IPS DF 4.7 (cell line): ENCODE measurements around the gene ADAMTS16.

Source experiments
- DNase-seq: peaks from one replicate; pipeline ENCODE4 v3.0.0-alpha.2; 2013; ENCODE audit warnings: low spot score; ENCODE audit errors: extremely low read depth

ADAMTS16 gene

DNA sequence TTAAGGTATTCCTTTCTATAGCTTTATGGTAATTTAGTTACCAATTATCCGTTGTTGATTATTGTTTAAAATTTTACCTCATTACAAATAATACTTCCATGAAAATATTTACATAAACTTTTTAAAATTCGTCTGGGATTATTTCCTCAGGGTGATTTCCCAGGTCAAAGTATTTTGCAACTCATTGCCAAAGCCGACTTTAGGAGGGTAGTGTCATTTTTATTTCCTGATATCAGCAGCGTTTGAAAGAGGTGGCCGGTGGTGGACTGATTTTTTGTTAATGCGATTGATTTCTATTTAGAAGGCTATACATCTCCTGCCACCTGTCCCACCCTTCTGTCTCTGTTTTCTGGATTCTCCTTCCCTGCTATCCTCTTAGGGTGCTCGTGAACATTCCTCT is 4.3 kb downstream of the ADAMTS16 start:
- no peak for DNase-seq

DNA sequence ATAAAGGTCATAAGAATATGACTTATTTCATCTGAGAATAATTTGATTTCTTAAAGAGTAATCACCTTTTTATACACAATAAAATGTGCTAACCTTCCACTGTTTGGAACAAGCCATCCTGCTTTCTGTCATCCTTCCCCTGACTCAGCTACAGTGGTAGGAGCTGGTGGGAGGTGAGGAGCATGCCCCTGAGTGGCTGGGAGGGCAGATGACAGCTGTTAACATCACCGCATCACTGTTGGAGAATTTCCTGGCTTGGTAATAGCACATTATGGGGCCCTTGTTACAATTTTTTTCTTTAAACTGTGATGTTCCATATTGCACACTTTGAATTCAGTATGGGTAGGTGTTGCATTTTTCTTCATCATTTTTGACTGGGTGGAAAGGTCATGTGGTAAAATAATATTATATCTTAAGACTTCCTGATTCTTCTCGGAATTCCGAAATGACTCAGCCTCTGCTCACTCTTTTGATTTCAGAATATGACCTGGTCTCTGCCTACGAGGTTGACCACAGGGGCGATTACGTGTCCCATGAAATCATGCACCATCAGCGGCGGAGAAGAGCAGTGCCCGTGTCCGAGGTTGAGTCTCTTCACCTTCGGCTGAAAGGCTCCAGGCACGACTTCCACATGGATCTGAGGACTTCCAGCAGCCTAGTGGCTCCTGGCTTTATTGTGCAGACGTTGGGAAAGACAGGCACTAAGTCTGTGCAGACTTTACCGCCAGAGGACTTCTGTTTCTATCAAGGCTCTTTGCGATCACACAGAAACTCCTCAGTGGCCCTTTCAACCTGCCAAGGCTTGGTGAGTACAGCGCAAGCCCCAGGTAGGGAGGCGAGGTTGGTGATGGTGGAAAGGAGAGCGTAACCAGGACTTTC is 5.8 kb downstream of the ADAMTS16 start:
- DNase-seq: no peak

DNA sequence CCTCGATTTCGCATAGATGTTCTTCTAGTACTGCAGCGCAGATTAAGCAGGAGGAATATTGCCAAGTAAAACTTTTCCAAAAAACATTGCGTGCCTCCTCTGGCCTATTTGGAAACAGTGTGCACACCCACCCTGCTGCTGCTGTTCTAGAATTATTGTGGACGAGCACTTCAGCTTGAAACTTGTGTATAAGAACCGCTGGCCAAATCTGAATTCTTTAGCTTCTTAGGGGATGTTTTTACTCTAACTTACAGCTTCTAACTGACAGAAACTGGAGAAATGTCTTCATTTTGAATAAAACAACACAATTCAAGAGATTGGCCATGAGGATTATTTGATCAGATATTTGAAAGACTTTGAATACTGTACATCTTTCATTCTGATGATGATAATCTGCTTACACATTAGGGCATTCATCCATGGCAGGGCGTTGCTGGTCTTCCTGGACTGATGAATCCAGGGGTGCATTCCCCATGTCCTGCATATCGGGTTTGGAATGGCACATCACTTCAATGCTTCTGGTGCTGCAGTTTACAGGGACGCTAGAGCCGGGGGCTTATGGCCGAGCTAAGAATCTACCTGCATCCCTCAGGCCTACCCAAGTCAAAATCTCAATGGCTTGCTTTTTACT is 6.5 kb downstream of the ADAMTS16 start:
- DNase-seq: no peak

DNA sequence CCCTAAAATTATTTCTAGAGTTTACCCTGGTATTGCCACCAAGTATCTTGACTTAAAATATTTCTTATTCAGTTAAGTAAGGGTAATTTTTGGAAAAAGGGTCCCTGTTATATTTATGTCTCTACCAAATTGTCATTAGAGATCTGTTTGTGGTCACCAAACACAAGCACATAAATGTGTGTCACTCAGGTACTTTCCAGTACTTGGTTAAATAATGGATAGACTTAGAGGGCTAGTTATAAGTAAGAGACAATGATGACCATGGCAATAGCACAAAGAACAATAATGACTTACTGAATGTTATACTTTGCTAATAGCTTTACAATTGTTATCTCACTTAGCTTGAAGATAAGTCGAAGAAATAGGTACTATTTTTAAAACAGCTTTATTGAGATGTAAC is 9.0 kb downstream of the ADAMTS16 start:
- DNase-seq: no peak

DNA sequence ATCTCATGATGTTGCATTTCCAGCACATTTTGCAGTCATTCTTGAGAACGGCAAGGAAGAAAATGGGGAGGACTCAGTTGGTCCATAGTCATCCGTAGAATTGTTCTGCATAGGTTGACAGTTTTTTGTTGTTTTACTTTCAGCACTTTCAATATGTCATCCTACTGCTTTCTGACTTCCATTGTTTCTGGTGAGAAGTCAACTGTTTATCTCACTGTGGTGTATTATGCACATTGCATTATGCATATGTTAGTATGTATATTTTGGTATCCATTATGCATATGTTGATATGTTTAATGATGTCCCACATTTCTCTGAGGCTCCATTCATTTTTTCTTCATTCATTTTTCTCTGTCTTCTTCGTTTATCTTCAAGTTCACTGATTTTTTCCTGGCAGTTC is 10.5 kb downstream of the ADAMTS16 start:
- DNase-seq: no peak

DNA sequence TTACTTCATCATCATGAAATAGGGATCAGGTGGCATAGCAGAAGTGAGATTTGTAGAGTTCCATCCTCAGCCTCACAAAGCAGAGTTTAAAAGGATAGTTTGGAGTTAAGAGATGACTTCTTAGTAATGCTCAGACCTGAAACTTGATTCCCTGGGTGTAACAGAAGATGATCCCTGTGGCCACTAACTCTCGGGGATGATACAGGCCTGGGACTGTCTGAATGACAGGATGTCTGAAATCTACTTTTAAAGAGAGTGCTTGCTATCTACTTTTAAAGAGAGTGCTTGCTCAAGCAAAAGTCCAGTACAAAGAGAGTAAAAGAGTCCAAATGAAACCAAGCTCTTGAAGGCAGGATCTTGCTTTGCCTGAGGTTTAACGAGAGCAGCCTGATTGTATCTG is 14.6 kb downstream of the ADAMTS16 start:
- DNase-seq: no peak

DNA sequence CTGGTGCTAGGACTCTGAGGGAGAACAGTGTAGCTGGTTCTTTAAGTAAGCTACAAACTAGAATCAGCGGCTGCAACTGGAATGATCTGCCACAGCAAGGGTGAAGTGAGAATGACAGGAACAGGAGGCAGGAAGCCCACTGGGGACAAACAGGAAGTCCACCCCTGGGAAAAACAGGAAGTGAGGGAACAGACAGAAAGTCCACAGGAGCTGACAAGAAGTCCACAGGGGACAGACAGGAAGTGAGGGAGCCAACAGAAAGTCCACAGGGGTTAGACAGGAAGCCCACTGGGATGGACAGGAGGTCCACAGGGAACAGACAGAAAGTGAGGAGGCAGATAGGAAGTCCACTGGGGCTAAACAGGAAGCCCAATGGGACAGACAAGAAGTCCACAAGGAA is 15.5 kb downstream of the ADAMTS16 start:
- DNase-seq: no peak

DNA sequence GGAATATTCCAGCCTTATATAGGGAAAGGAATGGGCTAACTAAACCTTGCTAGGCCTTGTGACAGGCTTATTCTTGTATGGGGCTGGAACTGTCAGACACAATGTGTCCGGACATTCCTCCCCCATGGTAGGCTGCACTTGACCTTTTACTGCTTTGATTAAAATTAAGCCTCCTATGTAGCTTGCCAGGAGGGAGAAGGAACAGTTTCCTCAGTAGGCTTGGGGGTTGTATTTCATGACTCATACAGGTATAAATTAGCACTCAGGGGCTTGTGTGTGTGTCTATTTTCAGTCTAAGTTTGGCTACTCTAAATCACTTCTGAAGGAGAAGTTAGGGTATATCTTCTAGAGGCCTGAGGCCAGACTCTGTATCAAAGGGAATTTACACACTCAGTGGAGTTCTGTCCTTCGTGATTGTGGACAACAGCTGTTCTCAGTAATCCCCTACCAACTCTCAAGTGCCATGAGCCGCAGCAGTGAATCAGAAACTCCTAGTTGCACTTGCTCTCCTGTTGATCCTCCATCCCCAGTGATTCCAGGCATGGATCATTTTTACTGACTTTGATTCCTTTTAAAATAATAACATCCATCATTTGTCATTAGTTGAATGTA is 16.4 kb downstream of the ADAMTS16 start:
- DNase-seq: no peak

DNA sequence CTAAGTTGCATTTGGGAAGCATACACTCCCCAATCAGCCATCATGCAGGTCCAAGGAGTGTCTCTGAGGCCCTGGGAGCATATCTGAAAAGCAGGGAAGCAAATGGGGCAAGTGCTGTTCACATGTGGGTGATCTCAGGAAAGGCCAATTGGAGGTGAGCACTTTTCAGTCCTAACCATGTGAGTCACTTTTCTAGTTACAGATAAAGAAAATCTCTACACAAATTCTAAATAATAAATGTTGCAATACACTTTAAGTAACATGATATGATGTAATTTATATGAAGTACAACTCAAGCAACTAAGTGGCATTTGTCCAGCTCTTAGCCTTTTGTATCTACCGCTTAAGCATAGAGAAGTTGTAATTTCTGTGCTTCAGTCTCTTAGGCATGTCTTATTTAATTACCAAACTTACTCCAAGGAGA is 18.4 kb downstream of the ADAMTS16 start:
- DNase-seq: no peak

DNA sequence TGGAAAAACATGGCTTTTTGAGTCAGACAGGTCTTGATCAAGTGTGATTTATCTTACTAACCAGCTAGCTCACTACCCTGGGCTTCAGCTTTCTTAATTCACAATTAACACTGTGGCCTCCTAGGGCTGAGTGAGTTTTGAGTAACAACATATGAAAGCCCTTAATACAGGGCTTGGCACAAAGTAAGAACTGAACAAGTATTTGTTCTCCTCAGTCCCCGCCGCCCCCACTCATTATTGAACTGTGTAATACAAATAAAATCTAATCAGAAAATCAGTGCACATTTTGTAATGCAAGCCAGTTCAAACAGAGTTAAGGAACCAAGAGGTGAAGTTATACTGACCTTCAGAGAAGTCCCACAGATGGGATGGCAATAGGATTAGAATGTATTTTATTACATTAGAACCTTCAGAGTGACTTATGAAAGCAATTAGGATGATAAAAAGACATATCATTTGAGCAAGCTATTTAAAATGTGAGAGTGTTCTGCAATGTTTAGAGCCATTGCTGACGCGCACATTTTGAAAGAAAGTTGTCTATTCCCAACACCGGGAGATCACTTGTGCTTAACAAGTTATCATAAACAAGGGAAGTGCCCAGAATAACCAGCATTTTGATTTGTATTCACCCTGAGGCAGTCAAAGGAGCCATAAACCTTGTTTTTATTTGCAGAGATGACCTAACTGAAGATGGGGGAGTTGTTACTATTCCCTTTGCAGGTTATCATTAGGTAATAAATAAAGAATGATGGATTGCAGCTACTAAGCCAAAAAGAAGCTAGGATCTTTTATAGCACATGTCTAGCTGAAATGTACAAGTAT is 19.4 kb downstream of the ADAMTS16 start:
- DNase-seq: no peak

DNA sequence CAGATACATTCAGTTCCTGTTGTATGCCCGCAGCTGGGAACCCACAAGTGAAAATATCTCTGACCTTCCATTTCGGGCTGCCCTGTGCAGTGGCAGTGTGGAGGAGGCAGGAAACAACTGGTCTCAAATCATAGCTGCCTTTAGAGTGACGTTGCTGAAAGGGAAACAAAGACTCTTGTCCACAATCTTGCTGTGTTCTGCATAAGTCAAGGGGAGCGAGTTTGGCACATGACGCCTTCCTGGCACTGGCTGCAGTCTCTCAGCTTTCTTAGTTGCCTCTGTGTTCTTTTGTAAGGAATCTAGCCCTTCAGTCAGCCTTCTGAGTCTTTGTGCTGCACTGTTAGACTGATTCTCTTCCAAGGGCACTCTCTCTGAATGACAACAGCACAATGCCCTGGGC is 24.0 kb downstream of the ADAMTS16 start:
- DNase-seq: no peak

DNA sequence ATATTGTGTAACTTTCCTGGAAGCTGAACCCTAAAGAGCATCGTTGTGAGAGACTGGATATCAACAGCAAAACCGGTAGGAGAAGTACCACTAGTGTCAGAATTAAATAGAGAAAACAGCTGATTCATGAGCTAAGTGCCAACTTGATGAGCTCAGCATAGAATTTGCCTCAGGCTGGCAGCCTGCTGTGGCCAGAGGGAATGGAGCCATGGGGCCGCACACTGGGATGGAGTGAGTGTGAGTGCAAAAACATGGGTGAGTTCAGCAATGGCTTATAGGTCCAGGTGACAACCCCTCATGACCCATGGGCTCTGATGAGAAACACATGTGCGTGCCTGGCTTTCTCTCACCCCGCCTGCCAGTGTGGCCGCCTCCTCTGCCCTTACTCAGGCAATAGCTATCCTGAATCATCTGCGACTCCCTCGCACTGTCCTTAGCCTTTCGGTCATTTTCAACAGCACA is 25.4 kb downstream of the ADAMTS16 start:
- no peak for DNase-seq

DNA sequence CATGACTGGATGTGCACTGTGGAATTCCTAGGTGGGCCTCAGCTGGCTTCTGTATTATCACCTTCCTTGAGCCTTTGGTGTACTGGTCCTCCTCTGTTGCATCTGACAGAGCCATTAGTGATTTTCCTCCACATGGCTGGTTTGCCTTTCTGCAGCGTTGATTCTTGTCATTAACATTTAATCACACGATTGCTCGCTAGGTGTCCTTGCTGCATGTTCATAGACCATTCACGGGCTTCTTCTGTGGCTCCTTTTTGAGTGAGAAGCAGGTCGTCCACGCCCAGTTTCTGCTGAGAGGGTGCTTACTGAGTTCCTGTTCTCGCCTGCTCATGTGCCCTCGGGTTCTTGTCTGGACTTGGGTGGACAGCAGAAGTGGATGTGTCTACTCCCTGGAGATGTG is 29.3 kb downstream of the ADAMTS16 start:
- DNase-seq: no peak

DNA sequence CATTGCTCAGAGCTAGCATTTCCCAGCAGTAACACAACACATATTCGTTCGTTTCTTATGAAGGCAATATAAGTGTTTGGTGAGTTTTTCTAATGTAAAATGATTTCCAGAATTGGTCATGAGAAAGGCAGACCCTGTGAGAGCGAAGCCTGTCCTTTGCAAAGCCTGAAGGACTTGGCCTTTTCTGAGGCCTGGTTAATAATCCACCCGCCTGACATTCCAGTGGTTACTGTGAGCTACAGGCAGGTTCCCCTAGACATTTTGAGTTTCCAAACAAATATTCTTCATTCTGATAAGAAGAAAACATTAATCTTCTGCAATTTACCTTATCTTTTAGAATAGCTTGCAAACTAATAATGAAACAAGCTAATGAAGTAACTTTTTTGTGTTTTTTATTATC is 38.0 kb downstream of the ADAMTS16 start:
- DNase-seq: no peak

DNA sequence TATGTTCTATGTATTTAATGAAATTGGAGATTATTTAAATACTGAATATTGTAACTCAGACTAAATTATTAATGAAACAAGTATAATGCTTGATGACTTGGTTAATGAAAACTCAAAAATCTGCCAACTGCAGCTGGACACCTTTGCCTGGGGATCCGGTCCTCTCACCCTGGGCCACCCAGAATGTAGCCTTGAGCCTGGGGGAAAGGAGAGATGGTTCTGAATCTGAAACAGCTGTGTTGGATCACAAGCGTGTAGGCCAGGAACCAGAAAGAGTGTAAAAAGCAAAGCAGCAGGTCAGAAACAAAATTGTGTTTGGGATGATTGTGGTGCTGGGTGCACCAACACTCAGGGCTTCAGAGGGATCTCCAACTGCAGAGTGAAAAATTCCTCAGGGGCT is 38.5 kb downstream of the ADAMTS16 start:
- DNase-seq: no peak

DNA sequence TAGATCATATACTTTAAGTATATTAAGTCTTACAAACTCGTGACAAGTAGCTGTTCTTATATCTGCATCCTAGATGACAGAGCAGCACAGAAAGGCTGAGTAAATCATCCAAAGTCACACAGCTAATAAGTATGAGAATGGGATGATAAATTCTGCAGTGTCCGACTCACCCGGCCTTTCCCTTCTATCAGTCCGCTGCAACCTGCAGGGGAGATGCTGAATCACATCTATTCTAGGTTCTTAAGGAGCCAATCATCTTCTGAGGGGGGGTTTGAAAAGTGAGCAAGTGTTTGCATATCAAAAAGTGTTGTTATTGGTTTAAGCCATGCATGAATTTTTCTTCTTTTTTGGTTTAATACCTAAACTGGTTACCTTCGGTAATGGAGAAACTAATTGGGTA is 38.9 kb downstream of the ADAMTS16 start:
- no peak for DNase-seq

DNA sequence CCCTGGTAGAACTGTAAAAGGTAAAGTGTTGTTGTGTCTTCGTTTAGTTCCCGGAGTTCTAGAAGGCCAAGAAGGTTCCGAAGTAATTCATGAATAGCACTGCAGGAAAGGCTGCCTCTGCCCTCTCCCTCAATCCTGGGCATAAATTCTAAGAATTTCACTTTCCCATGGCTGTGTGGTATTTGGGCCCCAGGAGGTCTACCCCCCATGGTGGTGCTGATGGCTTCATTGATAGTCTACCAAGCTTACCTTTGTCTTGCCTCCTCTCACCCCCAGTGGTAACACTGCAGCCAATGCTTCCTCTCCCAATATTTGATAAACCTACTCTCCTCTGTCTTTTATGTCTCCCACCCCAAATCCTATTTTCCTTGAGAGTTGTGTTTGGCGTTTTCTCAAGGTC is 39.5 kb downstream of the ADAMTS16 start:
- DNase-seq: peak; percentile 84

DNA sequence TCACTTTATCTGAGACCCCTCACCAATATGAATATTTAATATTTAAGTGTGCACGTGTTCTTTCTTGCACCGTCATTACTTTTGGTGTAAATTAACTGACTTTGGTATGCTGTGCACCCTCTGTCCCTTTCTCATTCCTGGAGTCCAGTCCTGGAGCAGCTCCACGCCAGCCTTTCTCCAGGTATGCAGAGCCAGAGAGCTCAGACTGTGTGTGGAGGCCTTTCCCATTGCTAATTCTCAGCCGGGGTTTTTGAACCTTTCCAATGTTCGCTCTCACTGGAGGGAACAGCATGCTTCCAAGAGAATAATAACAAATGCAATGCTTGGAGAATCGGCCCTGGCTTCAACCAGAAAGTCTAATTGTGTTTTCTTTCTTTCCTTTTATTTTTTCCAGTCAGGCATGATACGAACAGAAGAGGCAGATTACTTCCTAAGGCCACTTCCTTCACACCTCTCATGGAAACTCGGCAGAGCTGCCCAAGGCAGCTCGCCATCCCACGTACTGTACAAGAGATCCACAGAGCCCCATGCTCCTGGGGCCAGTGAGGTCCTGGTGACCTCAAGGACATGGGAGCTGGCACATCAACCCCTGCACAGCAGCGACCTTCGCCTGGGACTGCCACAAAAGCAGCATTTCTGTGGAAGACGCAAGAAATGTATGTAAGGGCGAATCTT is 41.7 kb downstream of the ADAMTS16 start:
- DNase-seq: no peak

DNA sequence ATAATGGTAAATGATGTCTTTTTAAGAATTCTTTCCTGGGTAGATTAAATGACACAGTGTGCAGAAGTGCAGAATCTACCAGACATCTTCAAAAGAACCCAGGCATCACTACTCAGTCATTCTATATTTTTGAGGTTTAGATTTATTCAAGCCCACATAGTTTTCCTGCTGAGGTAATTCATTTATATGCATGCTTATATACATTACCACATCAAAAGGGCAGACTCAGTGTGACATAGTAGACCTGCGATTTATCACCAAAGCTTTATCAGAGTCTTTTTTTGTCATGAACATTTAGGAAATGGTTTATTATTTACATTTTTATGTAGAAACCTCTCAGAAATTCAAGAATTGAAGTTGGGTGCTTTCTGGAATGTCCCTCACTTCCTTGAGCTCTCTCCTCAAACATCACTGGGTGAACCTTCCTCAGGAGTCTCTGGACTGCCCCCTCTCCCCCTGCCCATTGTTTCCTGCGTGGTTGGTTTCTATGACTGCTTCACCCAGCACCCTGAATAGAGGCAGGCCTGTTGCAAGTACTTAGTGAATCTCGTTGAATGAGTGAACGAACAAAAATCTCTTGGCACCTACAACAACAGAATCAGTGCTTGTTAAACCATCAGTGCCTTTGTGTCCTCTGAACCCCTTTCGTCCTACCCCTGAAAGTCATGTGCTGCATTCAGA is 42.5 kb downstream of the ADAMTS16 start:
- no peak for DNase-seq

DNA sequence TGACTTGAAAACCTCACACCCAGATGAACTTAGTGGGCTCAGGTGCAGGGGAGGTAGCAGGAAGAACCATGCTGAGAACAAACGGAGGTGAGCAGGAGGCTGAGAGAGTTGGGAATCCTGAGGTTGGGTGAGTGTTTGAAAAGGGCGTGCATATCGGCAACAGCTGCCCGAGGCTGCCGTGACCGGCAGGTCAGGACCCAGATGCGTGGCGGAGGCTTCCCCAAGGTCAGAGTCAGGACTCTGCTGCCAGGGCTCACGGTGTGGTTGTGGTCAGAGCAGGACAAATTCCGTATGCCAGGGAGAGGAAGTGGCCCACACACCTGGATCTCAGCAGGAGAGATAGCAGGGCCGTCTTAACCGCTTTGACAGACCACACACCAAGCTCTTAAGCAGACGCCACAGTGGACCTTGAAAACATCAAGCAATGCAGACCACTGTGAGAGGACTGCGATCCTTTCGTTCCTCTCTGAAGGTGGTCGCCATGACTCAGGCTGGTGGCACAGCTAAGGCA is 43.1 kb downstream of the ADAMTS16 start:
- peak; percentile 89 for DNase-seq
